PC-3 (cell line): Measurements from ENCODE around the gene KRT33B. TPM values are rescaled to one million over a fixed set of nuclear protein-coding genes. Genes with fewer than 3 reads are reported as not detected.

Source experiments
- ATAC-seq: fragments of 200-7000 bp; cut with Tn5 transposase; 2 replicates; pipeline ENCODE4 v1.9.1; 2020; ENCODE audit warnings: mild to moderate bottlenecking, moderate library complexity
- BruUV-seq: library from RNA; stranded (reverse); fragments of 400-500 nt; replicated peaks from 2 replicates; lab custom pipeline; 2021; lab: Mats Ljungman, UMichigan
- CTCF ChIA-PET: fragments of 300-600 bp; sonication (Branson Sonifier 250); formaldehyde crosslinking; loops from one replicate; lab custom pipeline; 2022; ENCODE audit warnings: antibody characterized with exemption; lab: Charles Lee
- POLR2A ChIA-PET: fragments of 300-600 bp; sonication (Branson Sonifier 250); formaldehyde crosslinking; loops from one replicate; lab custom pipeline; 2022; ENCODE audit warnings: antibody characterized with exemption; ENCODE audit not compliant: unreplicated experiment; lab: Charles Lee
- DNase-seq: peaks from one replicate; pipeline ENCODE4 v3.0.0-alpha.2; 2015
- H2AFZ ChIP-seq: fragments of 300-600 bp; sonication (generic); 2 replicates; pipeline ENCODE4 v1.6.0; 2016; ENCODE audit warnings: antibody characterized with exemption, low read length
- H3F3A ChIP-seq: fragments of 300-600 bp; sonication (generic); one replicate; pipeline ENCODE4 v1.6.0; 2017; ENCODE audit warnings: antibody characterized with exemption, low read length, control low read depth, mild to moderate bottlenecking; ENCODE audit not compliant: unreplicated experiment
- H3K27ac ChIP-seq: fragments of 300-600 bp; sonication (generic); 2 replicates; pipeline ENCODE4 v1.5.1; 2016; ENCODE audit warnings: mild to moderate bottlenecking, low read length
- H3K27me3 ChIP-seq: fragments of 300-600 bp; sonication (generic); 2 replicates; pipeline ENCODE4 v1.6.1; 2016; ENCODE audit warnings: low read length, mixed read lengths
- H3K36me3 ChIP-seq: fragments of 300-600 bp; sonication (generic); 2 replicates; pipeline ENCODE4 v1.6.1; 2016; ENCODE audit warnings: low read depth, mixed run types, low read length, mixed read lengths
- H3K4me1 ChIP-seq: fragments of 300-600 bp; sonication (generic); 2 replicates; pipeline ENCODE4 v1.5.1; 2016; ENCODE audit warnings: low read length; ENCODE audit not compliant: insufficient read depth
- H3K4me2 ChIP-seq: fragments of 300-600 bp; sonication (generic); 2 replicates; pipeline ENCODE4 v1.6.0; 2016; ENCODE audit warnings: low read length
- H3K4me3 ChIP-seq: fragments of 300-600 bp; sonication (generic); 2 replicates; pipeline ENCODE4 v1.5.1; 2016; ENCODE audit warnings: mild to moderate bottlenecking, low read length, mixed read lengths
- H3K79me2 ChIP-seq: fragments of 300-600 bp; sonication (generic); 2 replicates; pipeline ENCODE4 v1.6.1; 2017; ENCODE audit warnings: low read length, mixed read lengths
- H3K9ac ChIP-seq: fragments of 300-600 bp; sonication (generic); 2 replicates; pipeline ENCODE4 v1.6.0; 2016; ENCODE audit warnings: mild to moderate bottlenecking, low read length
- H3K9me2 ChIP-seq: fragments of 300-600 bp; sonication (generic); replicated peaks from 2 replicates; pipeline ENCODE4 v1.6.1; 2016; ENCODE audit warnings: mixed run types, low read length, mixed read lengths
- H3K9me3 ChIP-seq: fragments of 300-600 bp; sonication (generic); 2 replicates; pipeline ENCODE4 v1.6.1; 2016; ENCODE audit warnings: low read length, mixed read lengths
- H4K20me1 ChIP-seq: fragments of 300-600 bp; sonication (generic); 2 replicates; pipeline ENCODE4 v1.6.1; 2016; ENCODE audit warnings: low read length, mixed read lengths
- CTCF ChIP-seq: fragments of 300-600 bp; sonication (generic); conservative IDR thresholded peaks from 2 replicates; pipeline ENCODE4 v1.5.1; 2017; ENCODE audit warnings: antibody characterized with exemption, low read depth, mild to moderate bottlenecking, low read length
- EZH2 ChIP-seq: fragments of 300-600 bp; sonication (generic); IDR thresholded peaks from one replicate; pipeline ENCODE4 v1.6.1; 2017; ENCODE audit warnings: antibody characterized with exemption, mild to moderate bottlenecking, low read length; ENCODE audit not compliant: unreplicated experiment
- EZH2phosphoT487 ChIP-seq: fragments of 300-600 bp; sonication (generic); IDR thresholded peaks from 2 replicates; pipeline ENCODE4 v1.6.1; 2018; ENCODE audit warnings: mild to moderate bottlenecking, antibody characterized with exemption, low read length, borderline replicate concordance
- intact Hi-C: fragments of 100-400 bp; cut with micrococcal nuclease; formaldehyde crosslinking; loops from 2 replicates; pipeline ENCODE4 v1.9.0; 2023
- total RNA-seq: library from RNA; depleted of rRNA; stranded (reverse); fragments of >200 nt; gene quantifications from 2 replicates; pipeline ENCODE4 v1.2.3, GENCODE V29; 2014

KRT33B gene
- total RNA-seq, 1 experiment from 2014 or later = not detected

GRCh38 chr17:41328207-41328606, 41.4 kb downstream of the KRT33B start:
- H3K36me3 ChIP-seq = no peaks in the 10 kb centered on the region
- H3K9me3 ChIP-seq = no peaks in the 10 kb centered on the region
- H3K9me2 ChIP-seq = no peaks in the 10 kb centered on the region
- H3K27ac ChIP-seq = no peak overlapping the region
- DNase-seq = no peak
- no peak for ATAC-seq
- H3F3A ChIP-seq = no peaks in the 10 kb centered on the region
- no peaks in the 10 kb centered on the region for H3K79me2 ChIP-seq
- no peak overlapping the region for H3K4me3 ChIP-seq
- no TSS peak for BruUV-seq
- TF ChIP-seq EZH2phosphoT487 (no peak), EZH2 (no peak), CTCF (no peak)
- H4K20me1 ChIP-seq = no peaks in the 10 kb centered on the region
- H2AFZ ChIP-seq = no peak overlapping the region
- no peak overlapping the region for H3K4me2 ChIP-seq
- H3K4me1 ChIP-seq = no peaks in the 10 kb centered on the region
- H3K9ac ChIP-seq = no peak overlapping the region
- ChIA-PET POLR2A (no interaction called here), CTCF (no interaction called here)
- intact Hi-C loops = loop anchor here (10.0 kb wide), 3 partner anchors 167 to 523 kb away; no protein-coding TSS in a partner anchor
- H3K27me3 ChIP-seq = no peaks in the 10 kb centered on the region

- intact Hi-C loops = loop anchor here (10.0 kb wide), 3 partner anchors 167 to 523 kb away; no protein-coding TSS in a partner anchor
- H3K27ac ChIP-seq = no peak overlapping the region
These were observed 42.0 kb downstream of the KRT33B start for GRCh38 chr17:41327411-41328120.

More at GRCh38 chr17:41327411-41328120, 42.0 kb downstream of the KRT33B start:
- Histone ChIP-seq H2AFZ (no peak overlapping the region), H3K4me3 (no peak overlapping the region), H3K9me3 (no peaks in the 10 kb centered on the region), H3K27me3 (no peaks in the 10 kb centered on the region), H4K20me1 (no peaks in the 10 kb centered on the region), H3K36me3 (no peaks in the 10 kb centered on the region), H3F3A (no peaks in the 10 kb centered on the region), H3K79me2 (no peaks in the 10 kb centered on the region), H3K4me1 (no peaks in the 10 kb centered on the region), H3K9me2 (no peaks in the 10 kb centered on the region), H3K9ac (no peak overlapping the region), H3K4me2 (no peak overlapping the region)
- BruUV-seq = no TSS peak
- ChIA-PET POLR2A (no interaction called here), CTCF (no interaction called here)
- no peak for TF ChIP-seq EZH2
- no peak for TF ChIP-seq CTCF
- TF ChIP-seq EZH2phosphoT487 = no peak
- DNase-seq (no peak), ATAC-seq (no peak)
